Thyroid gland (tissue), 4 donors: ENCODE data around the gene LRRC37A.
"Not testable (repeated sequence)": the region's sequence is repeated elsewhere in the genome, so short reads cannot be mapped to it uniquely, and the experiment has no call there.

Source experiments
- POLR2A ChIP-seq, 2 donors: fragments of 450-650 bp; IDR thresholded peaks; one replicate each; pipeline ENCODE4 v1.6.1; 2017; ENCODE audit warnings: antibody characterized with exemption in 2 of 2, mild to moderate bottlenecking in 2 of 2, moderate library complexity in 1 of 2
- TF ChIP-seq, protein P1 (sequence below), 6 experiments: fragments of 200-600 bp in 3 of 6; fragments of 450-650 bp in 3 of 6; sonication (generic) in 3 of 6; IDR thresholded peaks; one replicate each; pipeline ENCODE4 v1.5.1; 2016 to 2019; ENCODE audit warnings: antibody characterized with exemption in 6 of 6, mild to moderate bottlenecking in 2 of 6, inconsistent platforms in 1 of 6, moderate library complexity in 1 of 6

DNA sequence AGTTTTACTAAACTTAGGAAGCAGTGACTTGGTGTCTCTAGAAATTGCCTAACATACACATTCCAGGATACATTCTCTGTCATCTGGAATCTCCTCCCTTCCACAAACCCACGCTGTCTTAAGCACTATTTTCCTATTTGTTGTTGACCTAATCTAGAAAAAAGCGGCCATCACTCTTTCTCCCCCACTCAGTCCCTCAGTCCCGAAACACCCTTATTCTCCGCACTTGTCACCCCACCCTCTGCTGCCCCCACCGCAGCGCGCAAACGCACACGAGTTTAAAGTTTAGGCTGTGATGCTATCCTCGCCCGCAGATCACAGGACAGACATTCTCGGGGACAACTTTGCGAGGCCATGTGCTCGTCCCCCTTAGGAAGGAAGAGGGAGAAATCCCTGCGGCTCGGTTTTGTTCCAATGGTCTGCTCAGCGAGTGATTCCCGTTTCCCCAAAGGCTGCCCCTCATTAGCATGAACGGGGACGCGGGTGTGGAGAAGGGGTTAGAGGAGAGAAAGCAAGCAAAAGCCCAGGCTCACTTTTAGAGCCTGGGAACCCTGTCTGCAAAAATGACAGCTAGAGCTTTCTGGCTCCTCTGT, 28.8 kb upstream of the LRRC37A start:
- TF ChIP-seq, protein P1, sequence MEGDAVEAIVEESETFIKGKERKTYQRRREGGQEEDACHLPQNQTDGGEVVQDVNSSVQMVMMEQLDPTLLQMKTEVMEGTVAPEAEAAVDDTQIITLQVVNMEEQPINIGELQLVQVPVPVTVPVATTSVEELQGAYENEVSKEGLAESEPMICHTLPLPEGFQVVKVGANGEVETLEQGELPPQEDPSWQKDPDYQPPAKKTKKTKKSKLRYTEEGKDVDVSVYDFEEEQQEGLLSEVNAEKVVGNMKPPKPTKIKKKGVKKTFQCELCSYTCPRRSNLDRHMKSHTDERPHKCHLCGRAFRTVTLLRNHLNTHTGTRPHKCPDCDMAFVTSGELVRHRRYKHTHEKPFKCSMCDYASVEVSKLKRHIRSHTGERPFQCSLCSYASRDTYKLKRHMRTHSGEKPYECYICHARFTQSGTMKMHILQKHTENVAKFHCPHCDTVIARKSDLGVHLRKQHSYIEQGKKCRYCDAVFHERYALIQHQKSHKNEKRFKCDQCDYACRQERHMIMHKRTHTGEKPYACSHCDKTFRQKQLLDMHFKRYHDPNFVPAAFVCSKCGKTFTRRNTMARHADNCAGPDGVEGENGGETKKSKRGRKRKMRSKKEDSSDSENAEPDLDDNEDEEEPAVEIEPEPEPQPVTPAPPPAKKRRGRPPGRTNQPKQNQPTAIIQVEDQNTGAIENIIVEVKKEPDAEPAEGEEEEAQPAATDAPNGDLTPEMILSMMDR (IDR thresholded peaks at IDR 0.05): not testable (repeated sequence)
- TF ChIP-seq POLR2A (IDR thresholded peaks at IDR 0.05): not testable (repeated sequence)
